ENCODE results near the gene WDR64.
"Not testable (repeated sequence)": the region's sequence is repeated elsewhere in the genome, so short reads cannot be mapped to it uniquely, and the experiment has no call there.

WDR64 gene

GRCh38 chr1:241646201-241646600 is 5.9 kb upstream of the WDR64 start:
- Histone ChIP-seq H3K9me3 (ENCODE audit: low read length) (no peaks in the 10 kb centered on the region), H2AFZ (ENCODE audit: low read depth, low read length) (no peak overlapping the region), H3K27me3 (ENCODE audit: insufficient read depth, low read length) (peaks cover 3% of the 10 kb centered on the region), H3K4me3 (ENCODE audit: low read length) (no peak overlapping the region), H3K4me1 (ENCODE audit: insufficient read depth, low read length) (no peaks in the 10 kb centered on the region), H3K36me3 (ENCODE audit: insufficient read depth, low read length) (no peaks in the 10 kb centered on the region)

- H3K9me3 ChIP-seq (ENCODE audit: low read length): no peaks in the 10 kb centered on the region
- H3K4me1 ChIP-seq (ENCODE audit: insufficient read depth, low read length): no peaks in the 10 kb centered on the region
- peaks cover 3% of the 10 kb centered on the region for H3K27me3 ChIP-seq (ENCODE audit: insufficient read depth, low read length)
- no peaks in the 10 kb centered on the region for H3K36me3 ChIP-seq (ENCODE audit: insufficient read depth, low read length)
- no peak overlapping the region for H3K4me3 ChIP-seq (ENCODE audit: low read length)
- H2AFZ ChIP-seq (ENCODE audit: low read depth, low read length): no peak overlapping the region
Measured at GRCh38 chr1:241647658-241648057, 4.4 kb upstream of the WDR64 start.

GRCh38 chr1:241648159-241648558 is 3.9 kb upstream of the WDR64 start:
- H3K9me3 ChIP-seq (ENCODE audit: low read length): no peaks in the 10 kb centered on the region
- H3K27me3 ChIP-seq (ENCODE audit: insufficient read depth, low read length): peaks cover 3% of the 10 kb centered on the region
- H2AFZ ChIP-seq (ENCODE audit: low read depth, low read length): no peak overlapping the region
- no peaks in the 10 kb centered on the region for H3K4me1 ChIP-seq (ENCODE audit: insufficient read depth, low read length)
- H3K4me3 ChIP-seq (ENCODE audit: low read length): no peak overlapping the region
- no peaks in the 10 kb centered on the region for H3K36me3 ChIP-seq (ENCODE audit: insufficient read depth, low read length)

GRCh38 chr1:241654019-241654418 is 1.9 kb downstream of the WDR64 start:
- Histone ChIP-seq H3K27me3 (ENCODE audit: insufficient read depth, low read length) (peaks cover 3% of the 10 kb centered on the region), H2AFZ (ENCODE audit: low read depth, low read length) (no peak overlapping the region), H3K36me3 (ENCODE audit: insufficient read depth, low read length) (no peaks in the 10 kb centered on the region), H3K4me3 (ENCODE audit: low read length) (no peak overlapping the region), H3K9me3 (ENCODE audit: low read length) (no peaks in the 10 kb centered on the region), H3K4me1 (ENCODE audit: insufficient read depth, low read length) (peaks cover 7% of the 10 kb centered on the region)

- Histone ChIP-seq H3K9me3 (ENCODE audit: low read length) (no peaks in the 10 kb centered on the region), H3K4me1 (ENCODE audit: insufficient read depth, low read length) (peaks cover 7% of the 10 kb centered on the region), H3K27me3 (ENCODE audit: insufficient read depth, low read length) (peaks cover 3% of the 10 kb centered on the region), H2AFZ (ENCODE audit: low read depth, low read length) (no peak overlapping the region), H3K4me3 (ENCODE audit: low read length) (no peak overlapping the region), H3K36me3 (ENCODE audit: insufficient read depth, low read length) (no peaks in the 10 kb centered on the region)
Measured at GRCh38 chr1:241654641-241655040, 2.6 kb downstream of the WDR64 start.

- H3K9me3 ChIP-seq (ENCODE audit: low read length): no peaks in the 10 kb centered on the region
- no peaks in the 10 kb centered on the region for H3K27me3 ChIP-seq (ENCODE audit: insufficient read depth, low read length)
- peaks cover 19% of the 10 kb centered on the region for H3K4me1 ChIP-seq (ENCODE audit: insufficient read depth, low read length)
Measured at GRCh38 chr1:241658081-241658793, 6.2 kb downstream of the WDR64 start.

GRCh38 chr1:241659016-241659415 is 6.9 kb downstream of the WDR64 start:
- not testable (repeated sequence) for H3K9me3 ChIP-seq (ENCODE audit: low read length); H3K36me3 ChIP-seq (ENCODE audit: insufficient read depth, low read length); H2AFZ ChIP-seq (ENCODE audit: low read depth, low read length); H3K27me3 ChIP-seq (ENCODE audit: insufficient read depth, low read length); H3K4me3 ChIP-seq (ENCODE audit: low read length)
- peaks cover 16% of the 10 kb centered on the region for H3K4me1 ChIP-seq (ENCODE audit: insufficient read depth, low read length)

More at GRCh38 chr1:241658081-241658793, 6.2 kb downstream of the WDR64 start:
- H2AFZ ChIP-seq (ENCODE audit: low read depth, low read length): no peak overlapping the region
- H3K36me3 ChIP-seq (ENCODE audit: insufficient read depth, low read length): no peaks in the 10 kb centered on the region
- H3K4me3 ChIP-seq (ENCODE audit: low read length): no peak overlapping the region

- no peaks in the 10 kb centered on the region for H3K9me3 ChIP-seq (ENCODE audit: low read length)
- no peaks in the 10 kb centered on the region for H3K36me3 ChIP-seq (ENCODE audit: insufficient read depth, low read length)
- H3K4me3 ChIP-seq (ENCODE audit: low read length): no peak overlapping the region
- H2AFZ ChIP-seq (ENCODE audit: low read depth, low read length): no peak overlapping the region
- H3K4me1 ChIP-seq (ENCODE audit: insufficient read depth, low read length): peaks cover 13% of the 10 kb centered on the region
- H3K27me3 ChIP-seq (ENCODE audit: insufficient read depth, low read length): no peaks in the 10 kb centered on the region
Measured at GRCh38 chr1:241660424-241660972, 8.4 kb downstream of the WDR64 start.

GRCh38 chr1:241666419-241666818 is 14.3 kb downstream of the WDR64 start:
- H3K4me1 ChIP-seq (ENCODE audit: insufficient read depth, low read length): peaks cover 11% of the 10 kb centered on the region
- H3K27me3 ChIP-seq (ENCODE audit: insufficient read depth, low read length): no peaks in the 10 kb centered on the region
- no peaks in the 10 kb centered on the region for H3K9me3 ChIP-seq (ENCODE audit: low read length)
- H2AFZ ChIP-seq (ENCODE audit: low read depth, low read length): no peak overlapping the region
- no peaks in the 10 kb centered on the region for H3K36me3 ChIP-seq (ENCODE audit: insufficient read depth, low read length)
- no peak overlapping the region for H3K4me3 ChIP-seq (ENCODE audit: low read length)

GRCh38 chr1:241672301-241672700 is 20.2 kb downstream of the WDR64 start:
- H3K4me3 ChIP-seq (ENCODE audit: low read length): no peak overlapping the region
- H3K9me3 ChIP-seq (ENCODE audit: low read length): no peaks in the 10 kb centered on the region
- no peaks in the 10 kb centered on the region for H3K27me3 ChIP-seq (ENCODE audit: insufficient read depth, low read length)
- no peaks in the 10 kb centered on the region for H3K36me3 ChIP-seq (ENCODE audit: insufficient read depth, low read length)
- H2AFZ ChIP-seq (ENCODE audit: low read depth, low read length): no peak overlapping the region
- H3K4me1 ChIP-seq (ENCODE audit: insufficient read depth, low read length): no peaks in the 10 kb centered on the region

GRCh38 chr1:241674805-241675384 is 22.8 kb downstream of the WDR64 start:
- no peak overlapping the region for H3K4me3 ChIP-seq (ENCODE audit: low read length)
- no peaks in the 10 kb centered on the region for H3K9me3 ChIP-seq (ENCODE audit: low read length)
- H3K27me3 ChIP-seq (ENCODE audit: insufficient read depth, low read length): no peaks in the 10 kb centered on the region
- H3K4me1 ChIP-seq (ENCODE audit: insufficient read depth, low read length): no peaks in the 10 kb centered on the region
- H2AFZ ChIP-seq (ENCODE audit: low read depth, low read length): no peak overlapping the region
- H3K36me3 ChIP-seq (ENCODE audit: insufficient read depth, low read length): no peaks in the 10 kb centered on the region

- no peaks in the 10 kb centered on the region for H3K9me3 ChIP-seq (ENCODE audit: low read length)
- no peak overlapping the region for H3K4me3 ChIP-seq (ENCODE audit: low read length)
- H3K27me3 ChIP-seq (ENCODE audit: insufficient read depth, low read length): no peaks in the 10 kb centered on the region
- H3K4me1 ChIP-seq (ENCODE audit: insufficient read depth, low read length): no peaks in the 10 kb centered on the region
- no peak overlapping the region for H2AFZ ChIP-seq (ENCODE audit: low read depth, low read length)
- no peaks in the 10 kb centered on the region for H3K36me3 ChIP-seq (ENCODE audit: insufficient read depth, low read length)
Measured at GRCh38 chr1:241675983-241676382, 23.9 kb downstream of the WDR64 start.

- no peaks in the 10 kb centered on the region for H3K27me3 ChIP-seq (ENCODE audit: insufficient read depth, low read length)
- H3K9me3 ChIP-seq (ENCODE audit: low read length): no peaks in the 10 kb centered on the region
- no peaks in the 10 kb centered on the region for H3K4me1 ChIP-seq (ENCODE audit: insufficient read depth, low read length)
- no peaks in the 10 kb centered on the region for H3K36me3 ChIP-seq (ENCODE audit: insufficient read depth, low read length)
- no peak overlapping the region for H2AFZ ChIP-seq (ENCODE audit: low read depth, low read length)
- no peak overlapping the region for H3K4me3 ChIP-seq (ENCODE audit: low read length)
Measured at GRCh38 chr1:241677201-241677600, 25.1 kb downstream of the WDR64 start.
